HG02759 (cell line): ENCODE results near the gene STRIP2.
"Not testable (repeated sequence)": the region's sequence is repeated elsewhere in the genome, so short reads cannot be mapped to it uniquely, and the experiment has no call there.

Experiments used
- ATAC-seq: cut with Tn5 transposase; IDR thresholded peaks from one replicate; pipeline ENCODE4 v1.9.1; 2021; ENCODE audit warnings: mild to moderate bottlenecking, moderate library complexity; ENCODE audit not compliant: unreplicated experiment

STRIP2 gene

GRCh38 chr7:129422727-129423126 is 11.5 kb upstream of the STRIP2 start:
- ATAC-seq = no peak

DNA sequence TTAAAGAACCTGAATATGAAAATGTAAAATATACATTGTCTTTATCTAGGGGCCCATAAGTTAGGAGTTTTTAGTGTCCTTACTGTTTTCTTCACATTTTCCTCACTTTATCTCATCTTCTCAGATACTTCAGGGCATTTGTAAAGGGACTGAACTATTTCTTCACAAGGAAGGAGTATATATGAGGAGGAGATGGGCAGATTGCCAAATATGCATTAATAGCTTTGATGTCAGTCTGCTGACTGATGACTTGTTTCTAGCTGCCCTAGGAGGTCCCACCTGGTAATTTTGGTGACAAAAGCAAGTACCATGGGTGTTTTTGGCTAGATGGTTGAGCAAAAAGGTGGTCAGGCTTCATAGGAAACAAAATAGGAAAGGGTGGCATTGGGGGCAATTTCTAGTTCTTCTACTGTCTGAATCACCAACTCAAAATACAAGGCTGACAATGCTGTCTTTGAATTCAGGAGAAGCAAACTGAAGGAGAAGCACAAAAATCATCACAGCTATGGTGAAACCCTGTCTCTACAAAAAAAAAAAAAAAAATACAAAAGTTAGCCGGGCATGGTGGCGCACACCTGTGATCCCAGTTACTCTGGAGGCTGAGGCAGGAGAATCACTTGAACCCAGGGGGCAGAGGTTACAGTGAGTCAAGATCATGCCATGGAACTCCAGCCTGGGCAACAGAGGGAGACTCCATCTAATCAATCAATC is 10.4 kb upstream of the STRIP2 start:
- ATAC-seq = no peak

- no peak for ATAC-seq
Measured at GRCh38 chr7:129426482-129426881, 7.8 kb upstream of the STRIP2 start.

- ATAC-seq = no peak
Measured at GRCh38 chr7:129427526-129428045, 6.6 kb upstream of the STRIP2 start.

- no peak for ATAC-seq
Measured at GRCh38 chr7:129431911-129432643, 2.2 kb upstream of the STRIP2 start.

DNA sequence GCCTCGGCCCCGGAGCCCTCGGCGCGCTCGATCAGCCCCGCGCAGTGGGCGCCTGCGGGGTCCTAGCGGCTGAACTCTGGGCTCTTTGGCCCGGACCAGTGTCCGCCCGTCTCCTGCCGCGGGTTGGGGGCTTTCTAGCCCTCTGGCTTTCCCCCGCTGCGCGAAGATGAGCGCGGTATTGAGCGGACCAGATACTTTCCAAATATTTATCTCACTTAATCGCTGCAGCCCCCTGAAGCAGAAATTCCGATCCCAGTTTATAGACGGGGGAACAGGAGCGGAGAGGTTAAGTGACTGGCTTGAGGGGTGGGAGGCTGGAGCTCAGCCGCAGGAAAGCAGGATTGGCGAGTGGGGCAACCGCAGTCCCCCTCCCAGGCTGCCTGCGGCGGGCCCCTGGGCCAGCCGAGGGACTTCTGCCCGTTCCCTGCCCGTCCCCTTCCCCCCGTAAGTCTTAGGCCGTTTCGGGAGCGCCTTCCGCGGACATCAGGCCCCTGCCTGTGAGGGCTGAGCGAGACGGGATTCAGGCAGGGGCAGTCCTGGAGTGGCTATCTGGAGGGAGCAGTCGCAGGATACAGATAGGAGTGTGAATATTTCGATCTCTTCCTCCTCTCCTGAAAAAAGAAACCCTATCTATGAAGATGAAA is 565 bp downstream of the STRIP2 start:
- ATAC-seq = no peak

GRCh38 chr7:129435414-129435829 is 1.2 kb downstream of the STRIP2 start:
- no peak for ATAC-seq

GRCh38 chr7:129436335-129436923 is 2.2 kb downstream of the STRIP2 start:
- no peak for ATAC-seq

- no peak for ATAC-seq
Measured at GRCh38 chr7:129437190-129437589, 3.0 kb downstream of the STRIP2 start.

DNA sequence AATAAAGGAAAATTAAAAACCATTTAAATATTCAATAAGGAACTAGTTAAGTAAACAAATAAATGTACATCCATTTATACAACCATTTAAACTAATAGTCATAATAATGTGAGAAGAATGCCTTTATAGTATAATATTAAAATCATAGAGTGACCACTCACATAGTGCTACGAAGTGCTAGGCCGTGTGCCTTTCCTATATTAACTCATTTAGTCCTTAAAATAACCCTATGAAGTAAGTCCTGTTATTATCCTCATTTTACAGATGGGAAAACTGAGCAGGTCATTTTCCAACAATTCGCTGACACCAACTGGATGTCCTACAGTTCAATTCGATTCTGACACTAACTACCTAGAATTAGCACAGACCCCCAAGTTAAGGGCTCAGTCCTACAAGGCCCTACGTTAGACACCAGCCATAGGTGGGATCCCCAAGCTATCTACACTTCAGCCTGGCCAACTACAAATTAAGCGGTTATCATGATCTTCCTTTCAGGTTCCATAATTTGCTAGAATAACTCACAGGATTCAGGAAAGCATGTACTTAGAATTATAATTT is 4.1 kb downstream of the STRIP2 start:
- no peak for ATAC-seq

- no peak for ATAC-seq
Measured at GRCh38 chr7:129438839-129439651, 4.8 kb downstream of the STRIP2 start.

DNA sequence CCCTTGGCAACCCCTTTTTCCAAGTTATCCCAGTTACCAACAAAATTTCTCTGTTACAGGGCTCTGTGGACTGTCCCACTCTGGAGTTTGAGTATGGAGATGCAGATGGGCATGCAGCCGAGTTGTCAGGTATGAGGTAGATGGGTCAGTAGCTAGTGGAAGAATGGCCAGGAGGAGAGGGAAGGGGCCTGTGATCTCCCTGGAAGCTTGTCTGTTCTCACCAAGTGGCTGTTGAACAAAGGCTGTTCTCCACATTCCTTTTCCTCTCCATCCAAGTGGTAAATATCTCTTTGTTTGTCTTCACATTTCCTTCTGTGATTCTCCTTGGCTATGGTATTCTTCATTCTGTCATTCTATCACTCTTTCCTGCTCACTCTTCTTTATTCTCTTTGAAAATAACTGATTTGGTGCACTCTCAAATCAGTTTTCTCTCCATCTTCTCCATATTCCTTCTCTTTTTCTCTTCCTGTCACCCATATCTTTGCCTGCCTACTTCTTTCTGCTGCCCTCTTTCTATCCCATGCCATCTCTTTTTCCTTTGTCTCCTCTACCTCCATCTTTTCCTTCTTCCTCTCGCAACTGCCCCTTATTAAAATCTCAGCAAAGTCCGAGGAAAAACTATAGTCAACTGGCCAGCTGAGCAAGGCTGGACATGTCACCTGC is 5.9 kb downstream of the STRIP2 start:
- no peak for ATAC-seq

DNA sequence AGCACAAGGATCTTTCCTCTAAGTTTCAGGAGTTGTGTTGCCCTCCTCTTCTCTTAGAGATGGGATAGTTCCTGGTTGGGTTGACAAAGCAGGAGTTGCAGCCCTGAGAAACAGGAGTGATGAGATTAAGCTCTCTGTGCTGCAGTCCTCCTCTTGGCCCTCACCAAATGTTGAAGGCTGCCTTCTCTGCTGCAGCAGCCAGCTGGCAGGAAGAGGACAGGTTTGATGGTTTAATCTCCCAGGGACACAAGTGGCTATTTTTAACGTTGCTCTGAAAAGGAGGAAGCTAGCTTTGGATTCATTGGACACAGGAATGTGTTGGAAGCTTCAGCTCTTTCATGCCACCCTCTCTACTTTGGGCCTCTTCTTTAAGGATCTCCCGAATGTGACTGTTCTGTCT is 9.4 kb downstream of the STRIP2 start:
- no peak for ATAC-seq

DNA sequence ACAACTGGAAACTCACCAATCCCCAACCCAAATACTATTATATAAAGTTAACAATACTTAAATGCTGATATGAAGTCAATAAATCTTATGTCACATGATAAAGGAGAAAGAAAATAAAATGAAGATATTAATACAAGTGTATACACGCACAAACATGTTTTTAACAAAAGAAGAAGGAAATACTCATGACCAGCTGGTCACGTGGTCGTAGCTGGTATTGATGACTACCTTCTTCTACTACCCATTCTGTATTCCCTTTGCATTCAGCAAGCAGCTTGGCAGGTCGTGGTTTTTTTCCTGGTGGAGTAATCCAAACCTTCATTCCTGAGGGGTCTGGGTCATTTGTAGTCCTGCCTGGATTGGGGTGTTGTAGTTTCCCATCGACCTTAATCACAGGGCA is 10.5 kb downstream of the STRIP2 start:
- not testable (repeated sequence) for ATAC-seq

DNA sequence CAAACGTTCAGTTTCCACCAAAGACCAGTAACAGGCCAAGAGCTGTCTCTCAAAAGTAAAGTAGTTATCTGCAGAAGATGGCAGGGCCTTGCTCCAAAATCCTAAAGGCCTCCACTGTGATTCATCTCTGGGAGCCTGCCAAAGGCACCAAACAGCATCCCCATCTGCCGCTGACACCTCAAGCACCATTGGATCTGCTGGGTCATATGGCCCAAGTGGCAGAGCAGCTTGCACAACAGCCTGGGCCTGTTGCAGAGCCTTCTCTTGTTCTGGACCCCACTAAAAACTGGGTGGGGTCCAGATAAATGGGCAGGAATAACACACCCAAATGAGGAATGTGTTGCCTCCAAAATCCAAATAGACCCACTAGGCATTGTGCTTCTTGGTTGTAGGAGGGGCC is 12.7 kb downstream of the STRIP2 start:
- ATAC-seq = not testable (repeated sequence)

DNA sequence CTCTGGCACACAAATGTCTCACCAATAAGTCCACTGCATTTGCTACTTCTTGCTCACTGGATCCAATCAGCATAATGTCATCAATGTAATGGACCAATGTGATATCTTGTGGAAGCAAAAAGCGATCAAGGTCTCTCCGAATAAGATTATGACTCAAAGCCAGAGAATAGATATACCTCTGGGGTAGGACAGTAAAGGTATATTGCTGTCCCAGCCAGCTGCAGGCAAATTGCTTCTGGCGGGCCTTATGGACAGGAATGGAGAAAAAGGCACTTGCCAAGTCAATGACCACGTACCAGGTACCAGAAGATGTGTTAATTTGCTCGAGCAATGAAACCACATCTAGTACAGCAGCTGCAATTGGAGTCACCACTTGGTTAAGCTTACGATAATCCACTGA is 13.2 kb downstream of the STRIP2 start:
- not testable (repeated sequence) for ATAC-seq

DNA sequence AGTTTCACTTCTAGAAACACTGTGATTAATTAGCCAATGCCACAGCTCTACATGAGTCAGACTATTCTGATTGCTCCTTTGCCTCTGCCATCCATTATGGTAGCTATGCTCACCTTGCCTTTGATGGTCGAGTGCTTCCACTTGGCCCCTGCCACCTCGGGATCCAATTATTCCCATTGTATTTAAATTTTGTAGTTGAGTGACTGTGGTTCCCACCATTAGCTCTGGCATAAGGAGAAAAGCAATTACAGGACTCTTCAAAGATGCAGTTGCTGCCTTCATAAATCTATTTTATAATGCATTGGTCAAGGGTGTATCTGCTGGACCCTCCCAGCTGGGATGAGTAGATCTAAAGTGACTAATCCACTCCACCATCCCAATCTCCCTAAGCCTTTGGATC is 14.4 kb downstream of the STRIP2 start:
- ATAC-seq = not testable (repeated sequence)

- no peak for ATAC-seq
Measured at GRCh38 chr7:129450295-129450694, 16.1 kb downstream of the STRIP2 start.

DNA sequence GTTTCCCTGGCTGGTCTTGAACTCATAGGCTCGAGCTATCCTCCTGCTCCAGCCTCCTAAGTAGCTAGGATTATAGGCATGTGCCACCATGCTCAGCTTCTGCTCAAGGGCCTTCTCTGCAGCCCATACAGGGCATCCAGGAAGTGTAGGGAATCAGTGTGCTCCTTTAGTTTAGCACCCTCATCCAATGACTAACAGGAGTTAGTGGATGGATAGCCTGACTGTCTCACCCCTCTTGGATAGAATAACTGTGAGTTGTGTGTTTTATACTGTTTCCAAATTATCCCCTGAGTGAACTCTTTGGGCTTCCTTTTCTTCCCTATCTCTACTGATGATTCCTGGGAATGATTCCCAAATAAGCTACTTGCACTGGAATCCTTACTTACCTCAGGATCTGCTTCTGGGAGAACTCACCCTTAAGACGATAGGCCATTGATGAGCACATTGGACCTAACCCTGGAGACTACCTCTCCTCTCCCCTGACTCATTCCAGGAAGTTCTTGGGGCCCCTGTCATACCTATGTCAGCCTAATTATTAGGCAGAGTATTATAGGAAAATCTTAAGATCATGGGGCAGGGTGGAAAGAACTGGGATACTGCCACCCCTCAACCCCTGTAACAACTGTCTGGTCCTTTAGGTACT is 18.5 kb downstream of the STRIP2 start:
- ATAC-seq = no peak
